GM12878 (cell line): ENCODE results near the gene DUSP15. TPM values are rescaled to one million over a fixed set of nuclear protein-coding genes. Genes with fewer than 3 reads are reported as not detected.

Source experiments
- ATAC-seq: fragments of 200-7000 bp; cut with Tn5 transposase; 3 replicates; pipeline ENCODE4 v1.9.1; 2020; ENCODE audit warnings: mild to moderate bottlenecking, moderate library complexity
- BruUV-seq: library from RNA; stranded (reverse); fragments of 400-500 nt; replicated peaks from 2 replicates; lab custom pipeline; 2021; lab: Mats Ljungman, UMichigan
- CTCF ChIA-PET: fragments of 300-600 bp; sonication (Branson Sonifier 250); formaldehyde crosslinking; extraction: SDS; loops from one replicate; lab custom pipeline; 2021; ENCODE audit warnings: inconsistent platforms; lab: Yijun Ruan, JAX
- POLR2A ChIA-PET: fragments of 350-600 bp; formaldehyde crosslinking; extraction: SDS; loops from one replicate; lab custom pipeline; 2021; ENCODE audit warnings: inconsistent platforms; lab: Charles Lee
- RAD21 ChIA-PET: fragments of 300-600 bp; sonication (Branson Sonifier 250); formaldehyde crosslinking; loops from one replicate; lab custom pipeline; 2023; ENCODE audit warnings: antibody characterized with exemption; ENCODE audit not compliant: unreplicated experiment; lab: Charles Lee
- SMC1A ChIA-PET: fragments of 300-600 bp; sonication (Branson Sonifier 250); formaldehyde crosslinking; loops from one replicate; lab custom pipeline; 2023; ENCODE audit not compliant: unreplicated experiment, uncharacterized antibody; lab: Charles Lee
- DNase-seq: peaks from one replicate; pipeline ENCODE4 v3.0.0-alpha.2; 2011; ENCODE audit warnings: low read depth, low spot score
- FAIRE-seq: peaks from 3 replicates; lab custom pipeline; 2011; peaks lifted over from hg19 to GRCh38; lab: Jason Lieb, UNC
- H2AFZ ChIP-seq: 2 replicates; pipeline ENCODE4 v1.6.0; 2011; ENCODE audit warnings: low read depth, low read length, control low read depth; ENCODE audit not compliant: control insufficient read depth
- H3K27ac ChIP-seq: 2 replicates; pipeline ENCODE4 v1.5.1; 2011; ENCODE audit warnings: control low read depth; ENCODE audit not compliant: control insufficient read depth, insufficient read depth
- H3K27me3 ChIP-seq, 2 experiments: replicated peaks in 1 of 2; 2 replicates each; pipeline versions ENCODE4 v1.6.0 to v1.6.1; 2011; ENCODE audit warnings: low read length in 1 of 2; ENCODE audit not compliant: control insufficient read depth in 2 of 2, insufficient read depth in 2 of 2
- H3K36me3 ChIP-seq, 2 experiments: 2 replicates each; pipeline ENCODE4 v1.5.1; 2011; ENCODE audit warnings: low read length in 1 of 2; ENCODE audit not compliant: control insufficient read depth in 2 of 2, insufficient read depth in 2 of 2
- H3K4me1 ChIP-seq: 2 replicates; pipeline ENCODE4 v1.6.1; 2011; ENCODE audit warnings: mild to moderate bottlenecking, low read length, moderate library complexity, mixed read lengths; ENCODE audit not compliant: control insufficient read depth, insufficient read depth
- H3K4me2 ChIP-seq: 2 replicates; pipeline ENCODE4 v1.6.0; 2011; ENCODE audit warnings: control low read depth; ENCODE audit not compliant: control insufficient read depth, insufficient read depth
- H3K4me3 ChIP-seq: fragments of 200-600 bp; sonication (generic); 2 replicates; pipeline ENCODE4 v1.5.1; 2016
- H3K79me2 ChIP-seq: 2 replicates; pipeline ENCODE4 v1.6.0; 2011; ENCODE audit warnings: low read length; ENCODE audit not compliant: control insufficient read depth, insufficient read depth
- H3K9ac ChIP-seq: 2 replicates; pipeline ENCODE4 v1.8.0; 2011; ENCODE audit warnings: low read length, control low read depth, mixed read lengths; ENCODE audit not compliant: control insufficient read depth, insufficient read depth
- H3K9me3 ChIP-seq: replicated peaks from 3 replicates; pipeline ENCODE4 v1.5.1; 2011; ENCODE audit warnings: mild to moderate bottlenecking, low read length; ENCODE audit not compliant: control insufficient read depth, insufficient read depth
- H4K20me1 ChIP-seq: 2 replicates; pipeline ENCODE4 v1.6.0; 2011; ENCODE audit not compliant: control insufficient read depth, insufficient read depth
- BMI1 ChIP-seq: fragments of 450-650 bp; IDR thresholded peaks from 2 replicates; pipeline ENCODE4 v1.6.1; 2016; ENCODE audit warnings: mild to moderate bottlenecking, moderate library complexity, borderline replicate concordance
- CREM ChIP-seq: IDR thresholded peaks from 2 replicates; pipeline ENCODE4 v1.6.1; 2014; ENCODE audit warnings: antibody characterized with exemption, low read depth
- EED ChIP-seq: sonication (generic); IDR thresholded peaks from 2 replicates; pipeline ENCODE4 v1.6.1; 2016; ENCODE audit warnings: antibody characterized with exemption, low read depth
- ESRRA ChIP-seq: IDR thresholded peaks from 2 replicates; pipeline ENCODE4 v1.6.1; 2012; ENCODE audit warnings: mild to moderate bottlenecking, low read length, improper control_type of control experiment
- ETV6 ChIP-seq, 2 experiments: fragments of 450-650 bp in 1 of 2; IDR thresholded peaks in 1 of 2; conservative IDR thresholded peaks in 1 of 2; 2 replicates each; pipeline ENCODE4 v1.6.1; 2014; ENCODE audit warnings: antibody characterized with exemption in 1 of 2, borderline replicate concordance in 1 of 2, low read depth in 1 of 2, mild to moderate bottlenecking in 1 of 2, moderate library complexity in 1 of 2
- HCFC1 ChIP-seq: fragments of 150-350 bp; IDR thresholded peaks from 2 replicates; pipeline ENCODE4 v1.6.1; 2014; ENCODE audit warnings: low read length
- MYC ChIP-seq: IDR thresholded peaks from 2 replicates; pipeline ENCODE4 v1.6.1; 2011; ENCODE audit warnings: mild to moderate bottlenecking, low read length, moderate library complexity, inconsistent platforms; ENCODE audit not compliant: insufficient read depth, insufficient replicate concordance, insufficient read length, severe bottlenecking
- NBN ChIP-seq: fragments of 450-650 bp; IDR thresholded peaks from 2 replicates; pipeline ENCODE4 v1.6.1; 2016
- NRF1 ChIP-seq: conservative IDR thresholded peaks from 2 replicates; pipeline ENCODE4 v1.6.1; 2011; ENCODE audit warnings: mild to moderate bottlenecking, low read depth, low read length, improper control_type of control experiment
- POLR2A ChIP-seq: IDR thresholded peaks from 2 replicates; pipeline ENCODE4 v1.6.1; 2011; ENCODE audit warnings: low read depth, mild to moderate bottlenecking, low read length
- RBBP5 ChIP-seq: fragments of 200-600 bp; sonication (generic); conservative IDR thresholded peaks from 2 replicates; pipeline ENCODE4 v1.6.1; 2016
- SMC3 ChIP-seq: IDR thresholded peaks from 2 replicates; pipeline ENCODE4 v1.6.1; 2011; ENCODE audit warnings: low read length, improper control_type of control experiment, borderline replicate concordance
- WGBS: methylation state at CpG from one replicate; pipeline ENCODE4 v1.1.6; 2016; ENCODE audit warnings: low lambda C conversion rate; ENCODE audit not compliant: insufficient replicate concordance, insufficient coverage; ENCODE audit errors: missing lambda C conversion rate; 5-methylcytosine and 5-hydroxymethylcytosine counted together
- in situ Hi-C: fragments of 300-500 bp; cut with MboI; formaldehyde crosslinking; loops from 9 replicates; pipeline ENCODE4 v1.14.3; 2018; ENCODE audit warnings: mixed read lengths
- intact Hi-C: fragments of 100-400 bp; cut with micrococcal nuclease; formaldehyde crosslinking; loops from one replicate; pipeline ENCODE4 v1.14.2; 2022; ENCODE audit not compliant: unreplicated experiment
- polyA plus RNA-seq, 11 experiments: library from polyadenylated mRNA; depleted of rRNA in 4 of 11; unstranded in 6 of 11; stranded (reverse) in 5 of 11; fragments of >200 nt; fragmentation: Nextera tagmentation in 4 of 11; fragmentation: Illumina TruSeq in 1 of 11; extraction: Ambion mirVana in 4 of 11; extraction: Trizol in 1 of 11; gene quantifications; 1 replicate in 1 of 11; 2 replicates in 10 of 11; pipeline versions ENCODE4 v1.2.1 to v1.2.3, GENCODE V29; 2011 to 2016; ENCODE audit warnings: inconsistent platforms in 2 of 11, missing spikeins in 2 of 11, low read depth in 1 of 11
- total RNA-seq, 4 experiments: library from RNA; depleted of rRNA in 3 of 4; stranded (reverse); fragments of >200 nt in 3 of 4; fragmentation: Illumina TruSeq in 1 of 4; extraction: Trizol in 1 of 4; gene quantifications; 2 replicates each; pipeline versions ENCODE4 v1.2.1 to v1.2.3, GENCODE V29; 2013 to 2021
- TF ChIP-seq, protein P1 (sequence below): fragments of 450-650 bp; IDR thresholded peaks from 2 replicates; pipeline ENCODE4 v1.6.1; 2018; ENCODE audit warnings: borderline replicate concordance, mild to moderate bottlenecking; ENCODE audit not compliant: partially characterized antibody

Gene DUSP15
- total and polyA plus RNA-seq, 10 of the 15 experiments (the other 5 are each of a cell fraction or from before 2014, with no cell fraction given) = 0.06 to 2.5 (median 0.67) TPM; not detected in 1

DNA sequence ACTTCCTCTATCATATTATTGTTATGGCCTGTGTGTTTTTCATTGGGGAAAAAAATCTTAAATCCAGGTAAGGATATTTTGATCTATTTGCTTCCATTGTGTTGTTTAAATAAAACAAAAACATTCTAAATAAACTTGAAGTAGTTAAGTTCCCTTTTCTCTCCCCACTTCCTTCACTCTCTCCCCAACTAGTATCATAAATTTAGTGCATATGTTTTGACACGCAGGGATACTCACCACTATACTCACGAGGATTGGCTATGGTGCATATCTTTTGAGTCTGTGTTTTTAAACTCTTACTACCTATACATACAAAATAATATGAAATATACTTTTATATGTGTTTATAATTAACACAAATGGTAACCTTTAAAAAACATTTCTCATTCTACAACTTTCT lies 5.3 kb upstream of the DUSP15 start:
- no peak for DNase-seq
- ChIA-PET RAD21 (no interaction called here), POLR2A (no interaction called here), SMC1A (no interaction called here), CTCF (no interaction called here)
- peaks cover 0 to 6% of the 10 kb centered on the region in 2 experiments; a peak in 2 of 4 replicates for H3K27me3 ChIP-seq
- intact Hi-C loops = no loop called here
- 2% methylated on average over 2 of the region's 2 CpGs for WGBS
- in situ Hi-C loops = no loop called here
- no peaks in the 10 kb centered on the region for H3K36me3 ChIP-seq
- no peak overlapping the region for H2AFZ ChIP-seq
- H3K4me1 ChIP-seq = peaks cover 8% of the 10 kb centered on the region
- no peaks in the 10 kb centered on the region; the same call in 2 of the 3 replicates for H3K9me3 ChIP-seq
- no peak overlapping the region for H3K4me3 ChIP-seq
- no peaks in the 10 kb centered on the region for H4K20me1 ChIP-seq
- no peak for ATAC-seq
- no peak overlapping the region for H3K9ac ChIP-seq
- no peaks in the 10 kb centered on the region for H3K79me2 ChIP-seq
- FAIRE-seq = no peak
- BruUV-seq = no TSS peak
- TF ChIP-seq NBN (no peak), EED (no peak), NRF1 (no peak), POLR2A (no peak), RBBP5 (no peak), HCFC1 (no peak), ETV6 (conservative IDR thresholded peaks at IDR 0.05 in 1 of 2, IDR thresholded peaks at IDR 0.05 in 1 of 2; ENCODE audit: borderline replicate concordance in 1 of 2, low read depth in 1 of 2) (no peak), BMI1 (no peak), CREM (no peak), SMC3 (no peak), MYC (no peak), ESRRA (no peak)
- TF ChIP-seq, protein P1, sequence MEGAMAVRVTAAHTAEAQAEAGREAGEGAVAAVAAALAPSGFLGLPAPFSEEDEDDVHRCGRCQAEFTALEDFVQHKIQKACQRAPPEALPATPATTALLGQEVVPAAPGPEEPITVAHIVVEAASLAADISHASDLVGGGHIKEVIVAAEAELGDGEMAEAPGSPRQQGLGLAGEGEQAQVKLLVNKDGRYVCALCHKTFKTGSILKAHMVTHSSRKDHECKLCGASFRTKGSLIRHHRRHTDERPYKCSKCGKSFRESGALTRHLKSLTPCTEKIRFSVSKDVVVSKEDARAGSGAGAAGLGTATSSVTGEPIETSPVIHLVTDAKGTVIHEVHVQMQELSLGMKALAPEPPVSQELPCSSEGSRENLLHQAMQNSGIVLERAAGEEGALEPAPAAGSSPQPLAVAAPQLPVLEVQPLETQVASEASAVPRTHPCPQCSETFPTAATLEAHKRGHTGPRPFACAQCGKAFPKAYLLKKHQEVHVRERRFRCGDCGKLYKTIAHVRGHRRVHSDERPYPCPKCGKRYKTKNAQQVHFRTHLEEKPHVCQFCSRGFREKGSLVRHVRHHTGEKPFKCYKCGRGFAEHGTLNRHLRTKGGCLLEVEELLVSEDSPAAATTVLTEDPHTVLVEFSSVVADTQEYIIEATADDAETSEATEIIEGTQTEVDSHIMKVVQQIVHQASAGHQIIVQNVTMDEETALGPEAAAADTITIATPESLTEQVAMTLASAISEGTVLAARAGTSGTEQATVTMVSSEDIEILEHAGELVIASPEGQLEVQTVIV = no peak
- H3K27ac ChIP-seq = no peak overlapping the region
- no peak overlapping the region for H3K4me2 ChIP-seq
